PC-3 (cell line): ENCODE measurements around the gene AKR1C1. TPM values are rescaled to one million over a fixed set of nuclear protein-coding genes. Genes with fewer than 3 reads are reported as not detected.
"Not testable (repeated sequence)": the region's sequence is repeated elsewhere in the genome, so short reads cannot be mapped to it uniquely, and the experiment has no call there.

ENCODE experiments used
- ATAC-seq: fragments of 200-7000 bp; cut with Tn5 transposase; 2 replicates; pipeline ENCODE4 v1.9.1; 2020; ENCODE audit warnings: mild to moderate bottlenecking, moderate library complexity
- BruUV-seq: library from RNA; stranded (reverse); fragments of 400-500 nt; replicated peaks from 2 replicates; lab custom pipeline; 2021; lab: Mats Ljungman, UMichigan
- CTCF ChIA-PET: fragments of 300-600 bp; sonication (Branson Sonifier 250); formaldehyde crosslinking; loops from one replicate; lab custom pipeline; 2022; ENCODE audit warnings: antibody characterized with exemption; lab: Charles Lee
- POLR2A ChIA-PET: fragments of 300-600 bp; sonication (Branson Sonifier 250); formaldehyde crosslinking; loops from one replicate; lab custom pipeline; 2022; ENCODE audit warnings: antibody characterized with exemption; ENCODE audit not compliant: unreplicated experiment; lab: Charles Lee
- DNase-seq: peaks from one replicate; pipeline ENCODE4 v3.0.0-alpha.2; 2015
- H2AFZ ChIP-seq: fragments of 300-600 bp; sonication (generic); 2 replicates; pipeline ENCODE4 v1.6.0; 2016; ENCODE audit warnings: antibody characterized with exemption, low read length
- H3F3A ChIP-seq: fragments of 300-600 bp; sonication (generic); one replicate; pipeline ENCODE4 v1.6.0; 2017; ENCODE audit warnings: antibody characterized with exemption, low read length, control low read depth, mild to moderate bottlenecking; ENCODE audit not compliant: unreplicated experiment
- H3K27ac ChIP-seq: fragments of 300-600 bp; sonication (generic); 2 replicates; pipeline ENCODE4 v1.5.1; 2016; ENCODE audit warnings: mild to moderate bottlenecking, low read length
- H3K27me3 ChIP-seq: fragments of 300-600 bp; sonication (generic); 2 replicates; pipeline ENCODE4 v1.6.1; 2016; ENCODE audit warnings: low read length, mixed read lengths
- H3K36me3 ChIP-seq: fragments of 300-600 bp; sonication (generic); 2 replicates; pipeline ENCODE4 v1.6.1; 2016; ENCODE audit warnings: low read depth, mixed run types, low read length, mixed read lengths
- H3K4me1 ChIP-seq: fragments of 300-600 bp; sonication (generic); 2 replicates; pipeline ENCODE4 v1.5.1; 2016; ENCODE audit warnings: low read length; ENCODE audit not compliant: insufficient read depth
- H3K4me2 ChIP-seq: fragments of 300-600 bp; sonication (generic); 2 replicates; pipeline ENCODE4 v1.6.0; 2016; ENCODE audit warnings: low read length
- H3K4me3 ChIP-seq: fragments of 300-600 bp; sonication (generic); 2 replicates; pipeline ENCODE4 v1.5.1; 2016; ENCODE audit warnings: mild to moderate bottlenecking, low read length, mixed read lengths
- H3K79me2 ChIP-seq: fragments of 300-600 bp; sonication (generic); 2 replicates; pipeline ENCODE4 v1.6.1; 2017; ENCODE audit warnings: low read length, mixed read lengths
- H3K9ac ChIP-seq: fragments of 300-600 bp; sonication (generic); 2 replicates; pipeline ENCODE4 v1.6.0; 2016; ENCODE audit warnings: mild to moderate bottlenecking, low read length
- H3K9me2 ChIP-seq: fragments of 300-600 bp; sonication (generic); replicated peaks from 2 replicates; pipeline ENCODE4 v1.6.1; 2016; ENCODE audit warnings: mixed run types, low read length, mixed read lengths
- H3K9me3 ChIP-seq: fragments of 300-600 bp; sonication (generic); 2 replicates; pipeline ENCODE4 v1.6.1; 2016; ENCODE audit warnings: low read length, mixed read lengths
- H4K20me1 ChIP-seq: fragments of 300-600 bp; sonication (generic); 2 replicates; pipeline ENCODE4 v1.6.1; 2016; ENCODE audit warnings: low read length, mixed read lengths
- CTCF ChIP-seq: fragments of 300-600 bp; sonication (generic); conservative IDR thresholded peaks from 2 replicates; pipeline ENCODE4 v1.5.1; 2017; ENCODE audit warnings: antibody characterized with exemption, low read depth, mild to moderate bottlenecking, low read length
- EZH2 ChIP-seq: fragments of 300-600 bp; sonication (generic); IDR thresholded peaks from one replicate; pipeline ENCODE4 v1.6.1; 2017; ENCODE audit warnings: antibody characterized with exemption, mild to moderate bottlenecking, low read length; ENCODE audit not compliant: unreplicated experiment
- EZH2phosphoT487 ChIP-seq: fragments of 300-600 bp; sonication (generic); IDR thresholded peaks from 2 replicates; pipeline ENCODE4 v1.6.1; 2018; ENCODE audit warnings: mild to moderate bottlenecking, antibody characterized with exemption, low read length, borderline replicate concordance
- intact Hi-C: fragments of 100-400 bp; cut with micrococcal nuclease; formaldehyde crosslinking; loops from 2 replicates; pipeline ENCODE4 v1.9.0; 2023
- total RNA-seq: library from RNA; depleted of rRNA; stranded (reverse); fragments of >200 nt; gene quantifications from 2 replicates; pipeline ENCODE4 v1.2.3, GENCODE V29; 2014

Gene AKR1C1
- total RNA-seq, 1 experiment from 2014 or later: 3.2 TPM

GRCh38 chr10:4983615-4984216 lies 20.5 kb downstream of the AKR1C1 start:
- DNase-seq (no peak), ATAC-seq (no peak)
- H3K36me3 ChIP-seq: no peaks in the 10 kb centered on the region
- no peak overlapping the region for H3K27ac ChIP-seq
- ChIA-PET POLR2A (no interaction called here), CTCF (no interaction called here)
- H3K4me1 ChIP-seq: no peaks in the 10 kb centered on the region
- H3K4me3 ChIP-seq: no peak overlapping the region
- H3K9ac ChIP-seq: no peak overlapping the region
- H3K79me2 ChIP-seq: no peaks in the 10 kb centered on the region
- TF ChIP-seq EZH2phosphoT487: no peak
- TF ChIP-seq EZH2: no peak
- no peak for TF ChIP-seq CTCF
- H2AFZ ChIP-seq: no peak overlapping the region
- H3K9me2 ChIP-seq: no peaks in the 10 kb centered on the region
- intact Hi-C loops: no loop called here
- H3K27me3 ChIP-seq: no peaks in the 10 kb centered on the region
- H3K9me3 ChIP-seq: no peaks in the 10 kb centered on the region
- no TSS peak for BruUV-seq
- no peaks in the 10 kb centered on the region for H4K20me1 ChIP-seq
- no peaks in the 10 kb centered on the region for H3F3A ChIP-seq
- H3K4me2 ChIP-seq: no peak overlapping the region

- Histone ChIP-seq H3K9me3 (no peaks in the 10 kb centered on the region), H2AFZ (no peak overlapping the region), H3K4me1 (no peaks in the 10 kb centered on the region), H3K27ac (no peak overlapping the region), H3F3A (no peaks in the 10 kb centered on the region), H3K9me2 (no peaks in the 10 kb centered on the region), H3K79me2 (no peaks in the 10 kb centered on the region), H4K20me1 (no peaks in the 10 kb centered on the region), H3K9ac (no peak overlapping the region), H3K27me3 (no peaks in the 10 kb centered on the region), H3K36me3 (no peaks in the 10 kb centered on the region), H3K4me2 (no peak overlapping the region), H3K4me3 (no peak overlapping the region)
- intact Hi-C loops: no loop called here
- ATAC-seq (no peak), DNase-seq (no peak)
- no TSS peak for BruUV-seq
- ChIA-PET POLR2A (no interaction called here), CTCF (no interaction called here)
- TF ChIP-seq EZH2phosphoT487 (no peak), EZH2 (no peak), CTCF (no peak)
These were observed 21.0 kb downstream of the AKR1C1 start for GRCh38 chr10:4984223-4984622.

- no peak overlapping the region for H3K27ac ChIP-seq
- H3K9ac ChIP-seq: no peak overlapping the region
- no peak overlapping the region for H3K4me3 ChIP-seq
- CTCF ChIA-PET: no interaction called here
- DNase-seq: no peak
- H3K36me3 ChIP-seq: no peaks in the 10 kb centered on the region
- TF ChIP-seq CTCF (no peak), EZH2 (no peak), EZH2phosphoT487 (no peak)
- H3F3A ChIP-seq: no peaks in the 10 kb centered on the region
- no peaks in the 10 kb centered on the region for H3K27me3 ChIP-seq
- no peaks in the 10 kb centered on the region for H3K9me2 ChIP-seq
- no peak overlapping the region for H2AFZ ChIP-seq
- no peaks in the 10 kb centered on the region for H3K9me3 ChIP-seq
- no peak overlapping the region for H3K4me2 ChIP-seq
- no peaks in the 10 kb centered on the region for H3K79me2 ChIP-seq
- H3K4me1 ChIP-seq: no peaks in the 10 kb centered on the region
- no peak for ATAC-seq
- intact Hi-C loops: no loop called here
- no peaks in the 10 kb centered on the region for H4K20me1 ChIP-seq
- BruUV-seq: no TSS peak
- POLR2A ChIA-PET: interaction anchor here (0.6 kb wide), 1 partner anchor 204 kb away, joined by 4 read pairs; no protein-coding TSS in a partner anchor
These were observed 21.9 kb downstream of the AKR1C1 start for GRCh38 chr10:4984971-4985594.

GRCh38 chr10:4988000-4988641 lies 24.9 kb downstream of the AKR1C1 start:
- H4K20me1 ChIP-seq, H3K9me2 ChIP-seq, H3K36me3 ChIP-seq, H3K9ac ChIP-seq, POLR2A ChIA-PET, H3K27me3 ChIP-seq, H3K4me3 ChIP-seq, intact Hi-C loops, ATAC-seq, H2AFZ ChIP-seq, H3K27ac ChIP-seq, H3K4me1 ChIP-seq, DNase-seq, H3F3A ChIP-seq, H3K9me3 ChIP-seq, BruUV-seq, H3K4me2 ChIP-seq, CTCF ChIA-PET, H3K79me2 ChIP-seq: not testable (repeated sequence)
